PC-3 (cell line): ENCODE measurements around the gene CBFA2T2. TPM values are rescaled to one million over a fixed set of nuclear protein-coding genes. Genes with fewer than 3 reads are reported as not detected.

Experiments used
- ATAC-seq: fragments of 200-7000 bp; cut with Tn5 transposase; 2 replicates; pipeline ENCODE4 v1.9.1; 2020; ENCODE audit warnings: mild to moderate bottlenecking, moderate library complexity
- BruUV-seq: library from RNA; stranded (reverse); fragments of 400-500 nt; replicated peaks from 2 replicates; lab custom pipeline; 2021; lab: Mats Ljungman, UMichigan
- CTCF ChIA-PET: fragments of 300-600 bp; sonication (Branson Sonifier 250); formaldehyde crosslinking; loops from one replicate; lab custom pipeline; 2022; ENCODE audit warnings: antibody characterized with exemption; lab: Charles Lee
- POLR2A ChIA-PET: fragments of 300-600 bp; sonication (Branson Sonifier 250); formaldehyde crosslinking; loops from one replicate; lab custom pipeline; 2022; ENCODE audit warnings: antibody characterized with exemption; ENCODE audit not compliant: unreplicated experiment; lab: Charles Lee
- DNase-seq: peaks from one replicate; pipeline ENCODE4 v3.0.0-alpha.2; 2015
- H2AFZ ChIP-seq: fragments of 300-600 bp; sonication (generic); 2 replicates; pipeline ENCODE4 v1.6.0; 2016; ENCODE audit warnings: antibody characterized with exemption, low read length
- H3F3A ChIP-seq: fragments of 300-600 bp; sonication (generic); one replicate; pipeline ENCODE4 v1.6.0; 2017; ENCODE audit warnings: antibody characterized with exemption, low read length, control low read depth, mild to moderate bottlenecking; ENCODE audit not compliant: unreplicated experiment
- H3K27ac ChIP-seq: fragments of 300-600 bp; sonication (generic); 2 replicates; pipeline ENCODE4 v1.5.1; 2016; ENCODE audit warnings: mild to moderate bottlenecking, low read length
- H3K27me3 ChIP-seq: fragments of 300-600 bp; sonication (generic); 2 replicates; pipeline ENCODE4 v1.6.1; 2016; ENCODE audit warnings: low read length, mixed read lengths
- H3K36me3 ChIP-seq: fragments of 300-600 bp; sonication (generic); 2 replicates; pipeline ENCODE4 v1.6.1; 2016; ENCODE audit warnings: low read depth, mixed run types, low read length, mixed read lengths
- H3K4me1 ChIP-seq: fragments of 300-600 bp; sonication (generic); 2 replicates; pipeline ENCODE4 v1.5.1; 2016; ENCODE audit warnings: low read length; ENCODE audit not compliant: insufficient read depth
- H3K4me2 ChIP-seq: fragments of 300-600 bp; sonication (generic); 2 replicates; pipeline ENCODE4 v1.6.0; 2016; ENCODE audit warnings: low read length
- H3K4me3 ChIP-seq: fragments of 300-600 bp; sonication (generic); 2 replicates; pipeline ENCODE4 v1.5.1; 2016; ENCODE audit warnings: mild to moderate bottlenecking, low read length, mixed read lengths
- H3K79me2 ChIP-seq: fragments of 300-600 bp; sonication (generic); 2 replicates; pipeline ENCODE4 v1.6.1; 2017; ENCODE audit warnings: low read length, mixed read lengths
- H3K9ac ChIP-seq: fragments of 300-600 bp; sonication (generic); 2 replicates; pipeline ENCODE4 v1.6.0; 2016; ENCODE audit warnings: mild to moderate bottlenecking, low read length
- H3K9me2 ChIP-seq: fragments of 300-600 bp; sonication (generic); replicated peaks from 2 replicates; pipeline ENCODE4 v1.6.1; 2016; ENCODE audit warnings: mixed run types, low read length, mixed read lengths
- H3K9me3 ChIP-seq: fragments of 300-600 bp; sonication (generic); 2 replicates; pipeline ENCODE4 v1.6.1; 2016; ENCODE audit warnings: low read length, mixed read lengths
- H4K20me1 ChIP-seq: fragments of 300-600 bp; sonication (generic); 2 replicates; pipeline ENCODE4 v1.6.1; 2016; ENCODE audit warnings: low read length, mixed read lengths
- CTCF ChIP-seq: fragments of 300-600 bp; sonication (generic); conservative IDR thresholded peaks from 2 replicates; pipeline ENCODE4 v1.5.1; 2017; ENCODE audit warnings: antibody characterized with exemption, low read depth, mild to moderate bottlenecking, low read length
- EZH2 ChIP-seq: fragments of 300-600 bp; sonication (generic); IDR thresholded peaks from one replicate; pipeline ENCODE4 v1.6.1; 2017; ENCODE audit warnings: antibody characterized with exemption, mild to moderate bottlenecking, low read length; ENCODE audit not compliant: unreplicated experiment
- EZH2phosphoT487 ChIP-seq: fragments of 300-600 bp; sonication (generic); IDR thresholded peaks from 2 replicates; pipeline ENCODE4 v1.6.1; 2018; ENCODE audit warnings: mild to moderate bottlenecking, antibody characterized with exemption, low read length, borderline replicate concordance
- intact Hi-C: fragments of 100-400 bp; cut with micrococcal nuclease; formaldehyde crosslinking; loops from 2 replicates; pipeline ENCODE4 v1.9.0; 2023
- total RNA-seq: library from RNA; depleted of rRNA; stranded (reverse); fragments of >200 nt; gene quantifications from 2 replicates; pipeline ENCODE4 v1.2.3, GENCODE V29; 2014

The CBFA2T2 gene
- total RNA-seq, 1 experiment from 2014 or later: 9.7 TPM

DNA sequence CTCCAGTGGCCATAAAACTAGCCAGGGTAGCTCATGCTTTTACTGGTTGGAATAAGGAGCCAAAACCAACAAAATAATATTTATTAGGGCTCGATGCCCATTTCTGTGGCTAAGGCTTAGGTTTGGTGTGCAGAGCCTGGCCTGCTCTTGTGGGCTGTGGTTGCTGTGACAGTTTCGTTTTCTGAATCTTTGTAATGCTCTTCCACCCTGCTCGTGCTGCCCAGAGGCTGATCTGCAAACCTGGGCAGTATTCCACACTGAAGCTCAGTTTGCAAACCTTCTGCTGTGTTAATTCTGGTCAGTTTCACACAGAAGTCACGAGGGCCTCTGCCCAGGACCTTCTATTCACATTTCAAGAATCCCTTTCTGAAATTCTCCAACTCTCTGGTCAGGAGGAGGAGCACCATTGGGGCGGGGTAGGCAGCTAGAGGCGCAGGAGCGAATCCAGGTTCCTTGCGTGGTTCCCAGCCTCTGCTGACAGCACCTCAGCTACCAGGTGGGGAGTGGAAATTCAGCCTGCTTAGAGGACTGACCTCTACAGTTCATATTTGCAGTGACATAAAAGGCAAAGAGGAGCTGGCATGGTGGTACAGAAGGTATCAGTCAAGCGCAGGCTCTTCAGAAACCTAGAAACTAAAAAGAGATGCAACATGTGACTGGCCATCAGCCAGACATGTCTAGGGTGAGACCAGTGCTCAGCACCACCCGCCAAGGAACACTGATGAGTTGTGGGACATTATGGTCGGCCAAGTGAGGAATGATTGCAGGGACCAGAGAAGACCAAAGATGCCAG is 157.9 kb downstream of the CBFA2T2 start:
- Histone ChIP-seq H4K20me1 (no peaks in the 10 kb centered on the region), H3K9me3 (no peaks in the 10 kb centered on the region), H3K9me2 (no peaks in the 10 kb centered on the region), H3K4me1 (peaks cover 32% of the 10 kb centered on the region), H3F3A (no peaks in the 10 kb centered on the region), H2AFZ (0 out of 2 replicates have a peak overlapping the region, but pooled peaks have one; percentile 3), H3K4me3 (peak overlapping the region; percentile 36; the same call in 1 of the 2 replicates), H3K27me3 (no peaks in the 10 kb centered on the region), H3K9ac (no peak overlapping the region), H3K27ac (peak overlapping the region; percentile 58), H3K79me2 (no peaks in the 10 kb centered on the region), H3K4me2 (peak overlapping the region; percentile 79), H3K36me3 (peaks cover 15% of the 10 kb centered on the region)
- ATAC-seq: peak; percentile 90
- TF ChIP-seq CTCF (no peak), EZH2phosphoT487 (no peak), EZH2 (no peak)
- DNase-seq: peak; percentile 85
- BruUV-seq: no TSS peak
- intact Hi-C loops: loop anchor here (5.0 kb wide), 2 partner anchors 85 to 130 kb away; no protein-coding TSS in a partner anchor
- POLR2A ChIA-PET: interaction anchor here (0.6 to 1.4 kb wide), 6 partner anchors 55 to 274 kb away, joined by 4 to 12 read pairs (median 8); partner anchors contain the start of genes CBFA2T2 and SNTA1
- CTCF ChIA-PET: interaction anchor here (0.6 to 1.5 kb wide), 2 partner anchors 20 to 93 kb away, joined by 3 to 12 read pairs; no protein-coding TSS in a partner anchor

- H3K27ac ChIP-seq: peak overlapping the region; percentile 58
- ATAC-seq: peak; percentile 40
- H2AFZ ChIP-seq: 0 out of 2 replicates have a peak overlapping the region, but pooled peaks have one; percentile 3
- H4K20me1 ChIP-seq: no peaks in the 10 kb centered on the region
- no TSS peak for BruUV-seq
- H3K4me3 ChIP-seq: peak overlapping the region; percentile 36; the same call in 1 of the 2 replicates
- H3F3A ChIP-seq: no peaks in the 10 kb centered on the region
- peak overlapping the region; percentile 79 for H3K4me2 ChIP-seq
- H3K9ac ChIP-seq: no peak overlapping the region
- CTCF ChIA-PET: interaction anchor here (1.5 kb wide), 1 partner anchor 94 kb away, joined by 12 read pairs; no protein-coding TSS in a partner anchor
- H3K27me3 ChIP-seq: no peaks in the 10 kb centered on the region
- no peaks in the 10 kb centered on the region for H3K9me3 ChIP-seq
- H3K79me2 ChIP-seq: no peaks in the 10 kb centered on the region
- peaks cover 15% of the 10 kb centered on the region for H3K36me3 ChIP-seq
- peaks cover 34% of the 10 kb centered on the region for H3K4me1 ChIP-seq
- TF ChIP-seq EZH2phosphoT487: no peak
- no peak for TF ChIP-seq CTCF
- no peak for TF ChIP-seq EZH2
- H3K9me2 ChIP-seq: no peaks in the 10 kb centered on the region
- POLR2A ChIA-PET: interaction anchor here (1.0 to 1.4 kb wide), 2 partner anchors 126 to 159 kb away, joined by 6 to 11 read pairs; partner anchors contain the start of gene CBFA2T2
- peak; percentile 48 for DNase-seq
- intact Hi-C loops: loop anchor here (5.0 kb wide), 2 partner anchors 86 to 131 kb away; no protein-coding TSS in a partner anchor
Observed at GRCh38 chr20:33648396-33649004, 158.6 kb downstream of the CBFA2T2 start.
